DMS 273 (cell line): ENCODE measurements around the gene TRIO.

Experiments used
- DNase-seq: peaks from one replicate; lab custom pipeline; 2025; ENCODE audit not compliant: unreplicated experiment; lab: John Stamatoyannopoulos, UW

Gene TRIO

GRCh38 chr5:14165375-14166106 is 22.4 kb downstream of the TRIO start:
- DNase-seq: no peak

- DNase-seq: no peak
Measured at GRCh38 chr5:14166437-14166836, 23.3 kb downstream of the TRIO start.

GRCh38 chr5:14167211-14167845 is 24.2 kb downstream of the TRIO start:
- no peak for DNase-seq

- DNase-seq: peak; percentile 62
Measured at GRCh38 chr5:14168144-14168792, 25.1 kb downstream of the TRIO start.

- DNase-seq: peak; percentile 55
Measured at GRCh38 chr5:14168793-14169262, 25.7 kb downstream of the TRIO start.

- no peak for DNase-seq
Measured at GRCh38 chr5:14171046-14171445, 27.9 kb downstream of the TRIO start.

GRCh38 chr5:14171621-14172020 is 28.5 kb downstream of the TRIO start:
- DNase-seq: no peak

GRCh38 chr5:14172149-14172795 is 29.1 kb downstream of the TRIO start:
- DNase-seq: no peak

- DNase-seq: peak; percentile 79
Measured at GRCh38 chr5:14173377-14174229, 30.5 kb downstream of the TRIO start.

GRCh38 chr5:14174230-14174636 is 31.1 kb downstream of the TRIO start:
- peak; percentile 79 for DNase-seq

- DNase-seq: no peak
Measured at GRCh38 chr5:14175381-14175780, 32.2 kb downstream of the TRIO start.

GRCh38 chr5:14176888-14177287 is 33.7 kb downstream of the TRIO start:
- DNase-seq: no peak

GRCh38 chr5:14177634-14178033 is 34.5 kb downstream of the TRIO start:
- peak; percentile 29 for DNase-seq

GRCh38 chr5:14178091-14178490 is 34.9 kb downstream of the TRIO start:
- DNase-seq: no peak

GRCh38 chr5:14178671-14179211 is 35.6 kb downstream of the TRIO start:
- DNase-seq: no peak

GRCh38 chr5:14179446-14179845 is 36.3 kb downstream of the TRIO start:
- no peak for DNase-seq

- no peak for DNase-seq
Measured at GRCh38 chr5:14180437-14180836, 37.3 kb downstream of the TRIO start.

GRCh38 chr5:14181299-14181968 is 38.3 kb downstream of the TRIO start:
- peak; percentile 53 for DNase-seq

GRCh38 chr5:14182761-14183160 is 39.6 kb downstream of the TRIO start:
- peak; percentile 65 for DNase-seq
